ENCODE results near the gene PSMA3. TPM values are rescaled to one million over a fixed set of nuclear protein-coding genes. Genes with fewer than 3 reads are reported as not detected.

The PSMA3 gene
- total and polyA plus RNA-seq, 9 of the 15 experiments (the other 6 are each of a cell fraction or from before 2014, with no cell fraction given) = 129 to 786 (median 319) TPM

DNA sequence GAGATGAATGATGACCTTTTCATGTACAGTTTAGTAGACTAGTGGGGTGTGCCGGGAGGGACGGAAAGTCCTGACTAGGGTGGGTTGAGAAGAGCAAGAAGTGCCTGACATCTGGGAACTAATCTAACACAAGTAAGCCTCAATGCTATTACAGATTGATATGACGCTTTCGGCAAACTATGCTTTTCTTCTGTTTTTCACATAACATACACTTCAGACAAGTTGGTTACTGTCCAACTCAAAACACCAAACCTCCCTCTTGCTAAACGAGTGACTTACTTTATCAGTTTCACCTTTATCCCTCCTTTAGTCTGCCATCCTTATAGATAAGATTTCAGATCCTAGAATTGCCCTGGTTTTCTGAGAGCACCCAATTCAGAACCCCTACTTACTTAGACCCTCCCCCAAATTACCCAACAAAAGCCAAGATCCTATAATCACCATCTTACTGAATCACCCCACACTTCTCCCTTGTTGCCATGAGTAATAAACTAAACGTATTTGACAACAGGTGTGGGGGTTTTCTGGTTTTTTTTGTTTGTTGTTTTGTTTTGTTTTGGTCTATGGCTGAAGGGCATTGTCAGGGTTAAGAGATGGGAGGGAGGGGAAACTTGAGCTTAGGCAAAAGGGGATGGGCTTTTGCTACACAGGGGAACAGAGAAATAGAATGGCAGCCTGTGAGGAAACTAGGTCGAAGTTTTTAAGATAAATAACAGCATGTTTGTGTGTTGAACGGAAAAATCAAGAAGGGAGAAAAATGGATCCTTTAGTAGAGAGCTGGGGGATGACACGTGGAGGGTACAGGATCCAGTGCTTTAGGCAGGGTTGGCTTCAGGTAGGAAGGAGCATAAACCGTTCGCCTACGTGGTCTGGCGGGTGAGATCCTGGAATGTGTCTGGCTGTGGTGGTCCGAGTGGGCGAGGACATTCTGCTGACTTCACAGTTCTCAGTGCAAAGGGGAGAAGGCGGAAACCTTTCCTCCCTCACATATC lies 6.1 kb upstream of the PSMA3 start (continued):
- TF ChIP-seq ZNF592 (IDR thresholded peaks at IDR 0.05) (peak; percentile 63), STAT5A (IDR thresholded peaks at IDR 0.05; ENCODE audit: borderline replicate concordance, low read length) (no peak), ZNF24 (IDR thresholded peaks at IDR 0.05) (no peak), NONO (IDR thresholded peaks at IDR 0.05; ENCODE audit: low read depth in 2 of 2, low read length in 1 of 2) (no peak), RBFOX2 (IDR thresholded peaks at IDR 0.05; ENCODE audit: low read depth, low read length) (0 out of 2 replicates have a peak, but pooled peaks have one; percentile 2), NR3C1 (CRISPR knock-in tag; IDR thresholded peaks at IDR 0.05) (no peak), JUN (IDR thresholded peaks at IDR 0.05; ENCODE audit: borderline replicate concordance, low read depth, low read length) (no peak), JUN (CRISPR knock-in tag; IDR thresholded peaks at IDR 0.05; ENCODE audit: borderline replicate concordance) (no peak), TFAP4 (CRISPR knock-in tag; IDR thresholded peaks at IDR 0.05; ENCODE audit: borderline replicate concordance) (no peak), RHOXF2B (CRISPR knock-in tag; conservative IDR thresholded peaks at IDR 0.05) (no peak), ZNF699 (CRISPR knock-in tag; IDR thresholded peaks at IDR 0.05; ENCODE audit: insufficient replicate concordance) (no peak), NFRKB (IDR thresholded peaks at IDR 0.05; ENCODE audit: low read depth) (0 out of 2 replicates have a peak, but pooled peaks have one; percentile 53), SMARCE1 (IDR thresholded peaks at IDR 0.05) (no peak; the same call in 1 of the 2 replicates), HSF4 (CRISPR knock-in tag; IDR thresholded peaks at IDR 0.05; ENCODE audit: borderline replicate concordance) (no peak), MAFF (IDR thresholded peaks at IDR 0.05; ENCODE audit: low read length) (peak; percentile 73), MYC (IDR thresholded peaks at IDR 0.05; ENCODE audit: low read depth, low read length) (0 out of 2 replicates have a peak, but pooled peaks have one; percentile 5), MYC (CRISPR knock-in tag; IDR thresholded peaks at IDR 0.05; ENCODE audit: borderline replicate concordance, low read depth) (no peak), LEF1 (IDR thresholded peaks at IDR 0.05) (no peak), ZNF121 (CRISPR knock-in tag; conservative IDR thresholded peaks at IDR 0.05) (no peak; the same call in 1 of the 2 replicates), ATF7 (IDR thresholded peaks at IDR 0.05) (no peak), SLC30A9 (CRISPR knock-in tag; IDR thresholded peaks at IDR 0.05) (no peak), MEIS2 (IDR thresholded peaks at IDR 0.05; ENCODE audit: partially characterized antibody) (no peak)
- TF ChIP-seq, protein P1, sequence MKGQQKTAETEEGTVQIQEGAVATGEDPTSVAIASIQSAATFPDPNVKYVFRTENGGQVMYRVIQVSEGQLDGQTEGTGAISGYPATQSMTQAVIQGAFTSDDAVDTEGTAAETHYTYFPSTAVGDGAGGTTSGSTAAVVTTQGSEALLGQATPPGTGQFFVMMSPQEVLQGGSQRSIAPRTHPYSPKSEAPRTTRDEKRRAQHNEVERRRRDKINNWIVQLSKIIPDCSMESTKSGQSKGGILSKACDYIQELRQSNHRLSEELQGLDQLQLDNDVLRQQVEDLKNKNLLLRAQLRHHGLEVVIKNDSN (CRISPR knock-in tag; IDR thresholded peaks at IDR 0.05) = no peak

Data from K562 (cell line).